ENCODE measurements around the gene RASAL2. TPM values are rescaled to one million over a fixed set of nuclear protein-coding genes. Genes with fewer than 3 reads are reported as not detected.
"Not testable (repeated sequence)": the region's sequence is repeated elsewhere in the genome, so short reads cannot be mapped to it uniquely, and the experiment has no call there.

RASAL2 gene
- total and polyA plus RNA-seq, 10 donors: 0.42 to 24.4 (median 14.6) TPM

- TF ChIP-seq POLR2AphosphoS5 (IDR thresholded peaks at IDR 0.05) (no peak), CTCF (IDR thresholded peaks at IDR 0.05 in 8 of 11, conservative IDR thresholded peaks at IDR 0.05 in 3 of 11) (no peak), POLR2A (IDR thresholded peaks at IDR 0.05) (no peak)
- WGBS, 5 donors: 88 to 96% (median 93%) methylated on average over 1 of the region's 1 CpG
- no peaks in the 10 kb centered on the region for H3K36me3 ChIP-seq
- intact Hi-C loops (cut with DNase I; ENCODE audit: low total_unique reads): no loop called here
- no peak overlapping the region for H3K4me3 ChIP-seq
- no peak for DNase-seq
- no peaks in the 10 kb centered on the region for H3K9me3 ChIP-seq
- no peak overlapping the region for H3K27ac ChIP-seq
- no peaks in the 10 kb centered on the region for H3K27me3 ChIP-seq (replicated peaks in 1 of 7)
- H3K4me1 ChIP-seq: no peaks in the 10 kb centered on the region
These were observed 288.5 kb downstream of the RASAL2 start for GRCh38 chr1:178382372-178382771.

GRCh38 chr1:178385662-178386061 is 291.8 kb downstream of the RASAL2 start:
- Histone ChIP-seq H3K27me3 (replicated peaks in 1 of 7) (no peaks in the 10 kb centered on the region), H3K36me3 (no peaks in the 10 kb centered on the region), H3K27ac (no peak overlapping the region), H3K4me1 (no peaks in the 10 kb centered on the region), H3K9me3 (no peaks in the 10 kb centered on the region), H3K4me3 (no peak overlapping the region)
- DNase-seq: no peak
- WGBS, 5 donors: 93 to 98% (median 96%) methylated on average over 1 of the region's 1 CpG
- intact Hi-C loops (cut with DNase I; ENCODE audit: low total_unique reads): no loop called here
- TF ChIP-seq CTCF (IDR thresholded peaks at IDR 0.05 in 8 of 11, conservative IDR thresholded peaks at IDR 0.05 in 3 of 11) (no peak), POLR2AphosphoS5 (IDR thresholded peaks at IDR 0.05) (no peak), POLR2A (IDR thresholded peaks at IDR 0.05) (no peak)

GRCh38 chr1:178388418-178389145 is 294.7 kb downstream of the RASAL2 start:
- intact Hi-C loops (cut with DNase I; ENCODE audit: low total_unique reads): no loop called here
- no peaks in the 10 kb centered on the region for H3K36me3 ChIP-seq
- no peaks in the 10 kb centered on the region for H3K27me3 ChIP-seq (replicated peaks in 1 of 7)
- no peaks in the 10 kb centered on the region for H3K4me1 ChIP-seq
- H3K27ac ChIP-seq: no peak overlapping the region
- TF ChIP-seq POLR2AphosphoS5 (IDR thresholded peaks at IDR 0.05) (no peak), CTCF (IDR thresholded peaks at IDR 0.05 in 8 of 11, conservative IDR thresholded peaks at IDR 0.05 in 3 of 11) (no peak), POLR2A (IDR thresholded peaks at IDR 0.05) (no peak)
- WGBS, 5 donors: 57 to 77% (median 63%) methylated on average over 6 of the region's 6 CpGs
- H3K4me3 ChIP-seq: no peak overlapping the region
- H3K9me3 ChIP-seq: no peaks in the 10 kb centered on the region
- no peak for DNase-seq

GRCh38 chr1:178389441-178389840 is 295.5 kb downstream of the RASAL2 start:
- Histone ChIP-seq H3K27me3 (replicated peaks in 1 of 7) (no peaks in the 10 kb centered on the region), H3K27ac (no peak overlapping the region), H3K4me3 (no peak overlapping the region), H3K9me3 (no peaks in the 10 kb centered on the region), H3K4me1 (no peaks in the 10 kb centered on the region), H3K36me3 (no peaks in the 10 kb centered on the region)
- DNase-seq: no peak
- TF ChIP-seq POLR2AphosphoS5 (IDR thresholded peaks at IDR 0.05) (no peak), POLR2A (IDR thresholded peaks at IDR 0.05) (no peak), CTCF (IDR thresholded peaks at IDR 0.05 in 8 of 11, conservative IDR thresholded peaks at IDR 0.05 in 3 of 11) (no peak)
- intact Hi-C loops (cut with DNase I; ENCODE audit: low total_unique reads): no loop called here

- DNase-seq; H3K4me1 ChIP-seq; H3K27me3 ChIP-seq (replicated peaks in 1 of 7); H3K27ac ChIP-seq; H3K36me3 ChIP-seq; H3K4me3 ChIP-seq; intact Hi-C loops (cut with DNase I; ENCODE audit: low total_unique reads); H3K9me3 ChIP-seq: not testable (repeated sequence)
- WGBS, 5 donors: 93 to 96% (median 93%) methylated on average over 8 of the region's 8 CpGs
These were observed 296.4 kb downstream of the RASAL2 start for GRCh38 chr1:178390280-178390679.

All from spleen (tissue), 11 donors.